Uterus (tissue), 2 donors: ENCODE measurements around the gene PMEPA1.

ENCODE experiments used
- CTCF ChIP-seq, 4 experiments: fragments of 200-600 bp in 2 of 4; fragments of 450-650 bp in 2 of 4; sonication (generic) in 2 of 4; IDR thresholded peaks; one replicate each; pipeline ENCODE4 v1.5.1; 2016 to 2019; ENCODE audit warnings: antibody characterized with exemption in 4 of 4, mild to moderate bottlenecking in 2 of 4, moderate library complexity in 1 of 4
- POLR2A ChIP-seq, 2 donors: fragments of 450-650 bp; IDR thresholded peaks; one replicate each; pipeline ENCODE4 v1.6.1; 2016; ENCODE audit warnings: antibody characterized with exemption in 2 of 2, mild to moderate bottlenecking in 1 of 2, moderate library complexity in 1 of 2

GRCh38 chr20:57749869-57750268 is 40.1 kb upstream of the PMEPA1 start:
- no peak for TF ChIP-seq CTCF (IDR thresholded peaks at IDR 0.05)
- TF ChIP-seq POLR2A (IDR thresholded peaks at IDR 0.05), result no peak
